Body of pancreas (tissue), 4 donors: ENCODE measurements around the gene CACNA2D3. TPM values are rescaled to one million over a fixed set of nuclear protein-coding genes. Genes with fewer than 3 reads are reported as not detected.

Source experiments
- ATAC-seq: fragments of 150-250 bp; one replicate; pipeline ENCODE4 v1.9.1; 2016
- DNase-seq, 4 donors: peaks; one replicate each; pipeline ENCODE4 v3.0.0-alpha.2; 2019
- H3K27ac ChIP-seq, 4 donors: fragments of 200-600 bp; sonication (generic); 1 replicate in 3 of 4; 2 replicates in 1 of 4; pipeline versions ENCODE4 v1.5.1 to v1.6.1; 2016 to 2019; ENCODE audit warnings: mild to moderate bottlenecking in 1 of 4, mixed read lengths in 1 of 4, moderate library complexity in 1 of 4
- H3K27me3 ChIP-seq, 2 donors: fragments of 200-600 bp; sonication (generic); one replicate each; pipeline ENCODE4 v1.6.0; 2016; ENCODE audit warnings: mild to moderate bottlenecking in 1 of 2
- H3K36me3 ChIP-seq, 2 donors: fragments of 200-600 bp; sonication (generic); replicated peaks in 1 of 2; 2 replicates each; pipeline ENCODE4 v1.5.1; 2016; ENCODE audit warnings: low read depth in 2 of 2; ENCODE audit not compliant: insufficient read depth in 1 of 2
- H3K4me1 ChIP-seq: fragments of 200-600 bp; sonication (generic); one replicate; pipeline ENCODE4 v1.6.0; 2016
- H3K4me3 ChIP-seq, 2 donors: fragments of 200-600 bp; sonication (generic); 1 replicate in 1 of 2; 2 replicates in 1 of 2; pipeline ENCODE4 v1.5.1; 2016 to 2019
- H3K9me3 ChIP-seq, 3 donors: fragments of 200-600 bp; sonication (generic); 1 replicate in 2 of 3; 2 replicates in 1 of 3; pipeline ENCODE4 v1.5.1; 2016
- CTCF ChIP-seq, 7 experiments: fragments of 450-650 bp in 4 of 7; fragments of 200-600 bp in 3 of 7; sonication (generic) in 3 of 7; IDR thresholded peaks; one replicate each; pipeline ENCODE4 v1.5.1; 2016 to 2019; ENCODE audit warnings: antibody characterized with exemption in 7 of 7
- POLR2A ChIP-seq, 3 donors: fragments of 450-650 bp; IDR thresholded peaks; one replicate each; pipeline ENCODE4 v1.6.1; 2016; ENCODE audit warnings: antibody characterized with exemption in 3 of 3, mild to moderate bottlenecking in 2 of 3
- WGBS, 2 donors: methylation state at CpG; one replicate each; pipeline ENCODE4 v1.1.5; 2017; 5-methylcytosine and 5-hydroxymethylcytosine counted together
- intact Hi-C: fragments of 100-400 bp; cut with DNase I; formaldehyde crosslinking; loops from one replicate; pipeline ENCODE4 v1.15.1; 2023
- total RNA-seq, 2 donors: library from RNA; depleted of rRNA; stranded (reverse); fragments of >200 nt; gene quantifications; one replicate each; pipeline ENCODE4 v1.1.0, GENCODE V29; 2016

Gene CACNA2D3
- total RNA-seq, 2 donors from 2014 or later = not detected

- no peak for ATAC-seq
- no peak overlapping the region for H3K27ac ChIP-seq
- H3K9me3 ChIP-seq = no peaks in the 10 kb centered on the region
- TF ChIP-seq CTCF (IDR thresholded peaks at IDR 0.05) = no peak
- no peak for TF ChIP-seq POLR2A (IDR thresholded peaks at IDR 0.05)
- no peak for DNase-seq
- no peaks in the 10 kb centered on the region for H3K4me1 ChIP-seq
- no peaks in the 10 kb centered on the region for H3K36me3 ChIP-seq
- 85% methylated on average over 3 to 5 of the region's 5 CpGs for WGBS, 2 donors
- H3K4me3 ChIP-seq = no peak overlapping the region
- H3K27me3 ChIP-seq = no peaks in the 10 kb centered on the region
- intact Hi-C loops = loop anchor here (10.0 kb wide), 1 partner anchor 443 kb away; no protein-coding TSS in a partner anchor
Measured at GRCh38 chr3:54378184-54378583, 255.8 kb downstream of the CACNA2D3 start.

GRCh38 chr3:54384279-54384678 is 261.9 kb downstream of the CACNA2D3 start:
- Histone ChIP-seq H3K9me3 (no peaks in the 10 kb centered on the region), H3K27me3 (no peaks in the 10 kb centered on the region), H3K4me3 (no peak overlapping the region), H3K36me3 (no peaks in the 10 kb centered on the region), H3K27ac (no peak overlapping the region), H3K4me1 (no peaks in the 10 kb centered on the region)
- TF ChIP-seq POLR2A (IDR thresholded peaks at IDR 0.05) = no peak
- DNase-seq (no peak), ATAC-seq (no peak)
- WGBS, 2 donors = 73 to 76% methylated on average over 1 of the region's 1 CpG
- intact Hi-C loops = no loop called here

- TF ChIP-seq POLR2A (IDR thresholded peaks at IDR 0.05) = no peak
- no peak for TF ChIP-seq CTCF (IDR thresholded peaks at IDR 0.05)
- H3K4me1 ChIP-seq = no peaks in the 10 kb centered on the region
- ATAC-seq (no peak), DNase-seq (no peak)
- no peaks in the 10 kb centered on the region for H3K9me3 ChIP-seq
- 41 to 51% methylated on average over 2 of the region's 2 CpGs for WGBS, 2 donors
- no peak overlapping the region for H3K4me3 ChIP-seq
- no peaks in the 10 kb centered on the region for H3K27me3 ChIP-seq
- H3K27ac ChIP-seq = no peak overlapping the region
- intact Hi-C loops = no loop called here
- H3K36me3 ChIP-seq = no peaks in the 10 kb centered on the region
Measured at GRCh38 chr3:54390582-54390981, 268.2 kb downstream of the CACNA2D3 start.

- Histone ChIP-seq H3K27me3 (no peaks in the 10 kb centered on the region), H3K27ac (no peak overlapping the region), H3K36me3 (no peaks in the 10 kb centered on the region), H3K4me1 (no peaks in the 10 kb centered on the region), H3K4me3 (no peak overlapping the region), H3K9me3 (no peaks in the 10 kb centered on the region)
- intact Hi-C loops = no loop called here
- no peak for TF ChIP-seq CTCF (IDR thresholded peaks at IDR 0.05)
- WGBS, 2 donors = 61 to 100% methylated on average over 1 to 7 of the region's 7 CpGs
- ATAC-seq (no peak), DNase-seq (no peak)
Measured at GRCh38 chr3:54393150-54393549, 270.8 kb downstream of the CACNA2D3 start.

- H3K9me3 ChIP-seq = no peaks in the 10 kb centered on the region
- DNase-seq (no peak), ATAC-seq (no peak)
- no peaks in the 10 kb centered on the region for H3K4me1 ChIP-seq
- no peaks in the 10 kb centered on the region for H3K27me3 ChIP-seq
- WGBS, 2 donors = 82 to 85% methylated on average over 2 of the region's 2 CpGs
- no peaks in the 10 kb centered on the region for H3K36me3 ChIP-seq
- H3K27ac ChIP-seq = no peak overlapping the region
- H3K4me3 ChIP-seq = no peak overlapping the region
- intact Hi-C loops = no loop called here
- TF ChIP-seq POLR2A (IDR thresholded peaks at IDR 0.05) (no peak), CTCF (IDR thresholded peaks at IDR 0.05) (no peak)
Measured at GRCh38 chr3:54408328-54408727, 286.0 kb downstream of the CACNA2D3 start.
